Measurements from ENCODE around the gene RPUSD3. TPM values are rescaled to one million over a fixed set of nuclear protein-coding genes. Genes with fewer than 3 reads are reported as not detected.

Gene RPUSD3
- total RNA-seq, 1 experiment from 2014 or later, result 53.2 TPM

DNA sequence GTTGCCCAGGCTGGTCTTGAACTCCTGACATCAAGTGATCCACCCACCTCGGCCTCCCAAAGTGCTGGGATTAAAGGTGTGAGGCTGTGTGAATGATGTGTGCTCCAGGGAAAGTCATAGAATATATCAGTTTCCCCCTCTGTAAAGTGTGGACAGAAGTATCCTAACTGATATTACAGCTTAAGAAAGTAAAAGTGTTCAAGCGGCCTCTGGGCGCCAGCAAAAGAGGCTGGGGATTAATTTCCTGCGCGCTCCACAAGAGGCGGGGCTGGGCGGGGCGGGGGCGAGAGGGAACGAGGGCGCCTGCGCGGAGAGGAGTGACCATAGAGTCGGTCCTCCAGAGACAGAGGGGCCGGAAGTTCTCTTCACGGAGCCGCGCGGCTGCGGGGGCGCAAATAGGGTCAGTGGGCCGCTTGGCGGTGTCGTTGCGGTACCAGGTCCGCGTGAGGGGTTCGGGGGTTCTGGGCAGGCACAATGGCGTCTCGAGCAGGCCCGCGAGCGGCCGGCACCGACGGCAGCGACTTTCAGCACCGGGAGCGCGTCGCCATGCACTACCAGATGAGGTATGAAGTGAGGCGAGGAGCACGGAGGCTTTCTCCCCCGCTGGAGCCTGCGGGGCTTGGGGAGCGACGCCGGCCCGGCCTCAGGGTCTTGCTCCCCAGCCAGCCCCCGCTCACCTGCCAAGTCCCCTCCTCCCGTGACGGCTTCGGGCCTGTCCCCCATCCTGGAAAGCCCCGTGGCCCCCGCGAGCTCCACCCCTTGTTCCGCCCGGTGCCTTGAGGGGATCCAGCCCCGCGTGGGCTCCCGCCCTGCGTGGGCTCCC is 46.7 kb upstream of the RPUSD3 start, which contains the start of gene JAGN1:
Gene JAGN1, plus strand, starts transcription at position 362 of the 823 bp plus-strand sequence. Its CDS starts 113 bp downstream, at position 475.
- POLR2A ChIA-PET (ENCODE audit: unreplicated experiment), result interaction anchor here (0.6 to 0.7 kb wide), 3 partner anchors 11 to 86 kb away, joined by 3 to 13 read pairs (median 4); partner anchors contain the start of genes CIDEC and IL17RC
- peak within 1 kb of the TSS; percentile 85 for H2AFZ ChIP-seq
- H3K4me1 ChIP-seq (replicated peaks; ENCODE audit: insufficient read depth), result peaks cover 32% of the 10 kb centered on the region
- no peaks in the 10 kb centered on the region for H3K9me3 ChIP-seq (ENCODE audit: insufficient read depth, low read depth)
- no peaks in the 10 kb centered on the region for H3K27me3 ChIP-seq (ENCODE audit: insufficient read depth, low read depth)
- H3K4me3 ChIP-seq, result peak within 1 kb of the TSS; percentile 77
- peaks cover 38% of the 10 kb centered on the region for H3K79me2 ChIP-seq (ENCODE audit: low read depth)
- intact Hi-C loops (cut with micrococcal nuclease; ENCODE audit: unreplicated experiment), result no loop called here
- peaks cover 16% of the 10 kb centered on the region for H3K36me3 ChIP-seq (ENCODE audit: low read depth)
- BruUV-seq (replicated peaks), result TSS peak; percentile 48
- CTCF ChIA-PET, result interaction anchor here (0.6 kb wide), 3 partner anchors 47 to 1318 kb away, joined by 4 to 9 read pairs (median 4); partner anchors contain the start of gene RPUSD3
- H3K27ac ChIP-seq, result peak within 1 kb of the TSS; percentile 72
- no peaks in the 10 kb centered on the region for H3K9me2 ChIP-seq (ENCODE audit: insufficient read depth)
- H3F3A ChIP-seq (ENCODE audit: insufficient read depth, low read depth), result peaks cover 40% of the 10 kb centered on the region
- TF ChIP-seq EZH2 (IDR thresholded peaks at IDR 0.05; ENCODE audit: low read depth) (no peak), CTCF (conservative IDR thresholded peaks at IDR 0.05) (no peak)
- peak within 1 kb of the TSS; percentile 83 for H3K4me2 ChIP-seq
- no peaks in the 10 kb centered on the region for H4K20me1 ChIP-seq (ENCODE audit: insufficient read depth)
- DNase-seq, result peak; percentile 55 to 79

- H3K79me2 ChIP-seq (ENCODE audit: low read depth), result peaks cover 38% of the 10 kb centered on the region
- no peak overlapping the region for H3K27ac ChIP-seq
- no peaks in the 10 kb centered on the region for H3K9me3 ChIP-seq (ENCODE audit: insufficient read depth, low read depth)
- no TSS peak for BruUV-seq (replicated peaks)
- DNase-seq, result no peak
- H3F3A ChIP-seq (ENCODE audit: insufficient read depth, low read depth), result peaks cover 42% of the 10 kb centered on the region
- CTCF ChIA-PET, result no interaction called here
- H3K9me2 ChIP-seq (ENCODE audit: insufficient read depth), result no peaks in the 10 kb centered on the region
- H4K20me1 ChIP-seq (ENCODE audit: insufficient read depth), result no peaks in the 10 kb centered on the region
- POLR2A ChIA-PET (ENCODE audit: unreplicated experiment), result no interaction called here
- peaks cover 16% of the 10 kb centered on the region for H3K36me3 ChIP-seq (ENCODE audit: low read depth)
- peak overlapping the region; percentile 83 for H3K4me2 ChIP-seq
- no peaks in the 10 kb centered on the region for H3K27me3 ChIP-seq (ENCODE audit: insufficient read depth, low read depth)
- no peak for TF ChIP-seq CTCF (conservative IDR thresholded peaks at IDR 0.05)
- TF ChIP-seq EZH2 (IDR thresholded peaks at IDR 0.05; ENCODE audit: low read depth), result no peak
- no peak overlapping the region for H2AFZ ChIP-seq
- intact Hi-C loops (cut with micrococcal nuclease; ENCODE audit: unreplicated experiment), result no loop called here
- H3K4me3 ChIP-seq, result no peak overlapping the region
- H3K4me1 ChIP-seq (replicated peaks; ENCODE audit: insufficient read depth), result peaks cover 40% of the 10 kb centered on the region
Measured at GRCh38 chr3:9889405-9889804, 45.6 kb upstream of the RPUSD3 start.

DNA sequence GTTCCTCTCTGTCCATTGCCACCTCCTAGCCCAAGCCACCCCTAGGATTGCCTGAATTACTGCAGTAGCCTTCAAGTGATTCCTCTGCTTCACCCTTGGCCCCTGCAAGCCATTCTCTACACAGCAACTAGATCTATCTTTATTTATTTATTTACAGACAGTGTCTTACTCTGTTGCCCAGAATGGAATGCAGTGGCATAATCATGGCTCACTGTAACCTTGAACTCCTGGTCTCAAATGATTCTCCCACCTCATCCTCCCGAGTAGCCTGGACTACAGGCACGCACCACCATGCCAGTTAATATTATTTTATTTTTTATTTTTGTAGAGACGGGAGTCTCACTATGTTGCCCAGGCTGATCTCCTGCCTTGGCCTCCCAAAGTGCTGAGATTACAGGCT is 44.7 kb upstream of the RPUSD3 start:
- ChIA-PET CTCF (no interaction called here), POLR2A (ENCODE audit: unreplicated experiment) (no interaction called here)
- no TSS peak for BruUV-seq (replicated peaks)
- peaks cover 42% of the 10 kb centered on the region for H3F3A ChIP-seq (ENCODE audit: insufficient read depth, low read depth)
- H3K4me3 ChIP-seq, result no peak overlapping the region
- H2AFZ ChIP-seq, result no peak overlapping the region
- no peak overlapping the region for H3K27ac ChIP-seq
- TF ChIP-seq EZH2 (IDR thresholded peaks at IDR 0.05; ENCODE audit: low read depth) (no peak), CTCF (conservative IDR thresholded peaks at IDR 0.05) (no peak)
- no peaks in the 10 kb centered on the region for H3K27me3 ChIP-seq (ENCODE audit: insufficient read depth, low read depth)
- H3K9me2 ChIP-seq (ENCODE audit: insufficient read depth), result no peaks in the 10 kb centered on the region
- peaks cover 10% of the 10 kb centered on the region for H3K36me3 ChIP-seq (ENCODE audit: low read depth)
- no peaks in the 10 kb centered on the region for H3K9me3 ChIP-seq (ENCODE audit: insufficient read depth, low read depth)
- H4K20me1 ChIP-seq (ENCODE audit: insufficient read depth), result no peaks in the 10 kb centered on the region
- peaks cover 40% of the 10 kb centered on the region for H3K4me1 ChIP-seq (replicated peaks; ENCODE audit: insufficient read depth)
- DNase-seq, result no peak
- H3K4me2 ChIP-seq, result no peak overlapping the region
- peaks cover 31% of the 10 kb centered on the region for H3K79me2 ChIP-seq (ENCODE audit: low read depth)
- intact Hi-C loops (cut with micrococcal nuclease; ENCODE audit: unreplicated experiment), result no loop called here
